Measurements from ENCODE around the gene TNIK.

- TF ChIP-seq, protein P1, sequence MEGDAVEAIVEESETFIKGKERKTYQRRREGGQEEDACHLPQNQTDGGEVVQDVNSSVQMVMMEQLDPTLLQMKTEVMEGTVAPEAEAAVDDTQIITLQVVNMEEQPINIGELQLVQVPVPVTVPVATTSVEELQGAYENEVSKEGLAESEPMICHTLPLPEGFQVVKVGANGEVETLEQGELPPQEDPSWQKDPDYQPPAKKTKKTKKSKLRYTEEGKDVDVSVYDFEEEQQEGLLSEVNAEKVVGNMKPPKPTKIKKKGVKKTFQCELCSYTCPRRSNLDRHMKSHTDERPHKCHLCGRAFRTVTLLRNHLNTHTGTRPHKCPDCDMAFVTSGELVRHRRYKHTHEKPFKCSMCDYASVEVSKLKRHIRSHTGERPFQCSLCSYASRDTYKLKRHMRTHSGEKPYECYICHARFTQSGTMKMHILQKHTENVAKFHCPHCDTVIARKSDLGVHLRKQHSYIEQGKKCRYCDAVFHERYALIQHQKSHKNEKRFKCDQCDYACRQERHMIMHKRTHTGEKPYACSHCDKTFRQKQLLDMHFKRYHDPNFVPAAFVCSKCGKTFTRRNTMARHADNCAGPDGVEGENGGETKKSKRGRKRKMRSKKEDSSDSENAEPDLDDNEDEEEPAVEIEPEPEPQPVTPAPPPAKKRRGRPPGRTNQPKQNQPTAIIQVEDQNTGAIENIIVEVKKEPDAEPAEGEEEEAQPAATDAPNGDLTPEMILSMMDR (conservative IDR thresholded peaks at IDR 0.05; ENCODE audit: low read depth, low read length) = no peak
- no peak for TF ChIP-seq EZH2phosphoT487 (IDR thresholded peaks at IDR 0.05; ENCODE audit: borderline replicate concordance, low read length)
- no peak for TF ChIP-seq EZH2 (IDR thresholded peaks at IDR 0.05; ENCODE audit: low read length, unreplicated experiment)
Observed at GRCh38 chr3:171159822-171160157, 300.4 kb downstream of the TNIK start.
